GM18858 (cell line): ENCODE data around the gene BAIAP2.
"Not testable (repeated sequence)": the region's sequence is repeated elsewhere in the genome, so short reads cannot be mapped to it uniquely, and the experiment has no call there.

Source experiments
- ATAC-seq: cut with Tn5 transposase; IDR thresholded peaks from one replicate; pipeline ENCODE4 v1.9.1; 2021; ENCODE audit not compliant: unreplicated experiment

Gene BAIAP2

GRCh38 chr17:81135505-81136278 lies 100.7 kb downstream of the BAIAP2 start:
- no peak for ATAC-seq

GRCh38 chr17:81136366-81136765 lies 101.4 kb downstream of the BAIAP2 start:
- no peak for ATAC-seq

- no peak for ATAC-seq
Observed at GRCh38 chr17:81137248-81137647, 102.3 kb downstream of the BAIAP2 start.

- no peak for ATAC-seq
Observed at GRCh38 chr17:81138083-81138482, 103.1 kb downstream of the BAIAP2 start.

- ATAC-seq, result no peak
Observed at GRCh38 chr17:81138500-81138899, 103.5 kb downstream of the BAIAP2 start.

- no peak for ATAC-seq
Observed at GRCh38 chr17:81139428-81139827, 104.5 kb downstream of the BAIAP2 start.

- no peak for ATAC-seq
Observed at GRCh38 chr17:81140018-81140417, 105.1 kb downstream of the BAIAP2 start.

GRCh38 chr17:81140695-81141094 lies 105.7 kb downstream of the BAIAP2 start:
- no peak for ATAC-seq

- no peak for ATAC-seq
Observed at GRCh38 chr17:81142301-81143199, 107.6 kb downstream of the BAIAP2 start.

- no peak for ATAC-seq
Observed at GRCh38 chr17:81143200-81143527, 108.2 kb downstream of the BAIAP2 start.

GRCh38 chr17:81143717-81144422 lies 108.9 kb downstream of the BAIAP2 start:
- no peak for ATAC-seq

GRCh38 chr17:81144423-81144781 lies 109.5 kb downstream of the BAIAP2 start:
- ATAC-seq, result no peak

- not testable (repeated sequence) for ATAC-seq
Observed at GRCh38 chr17:81146208-81146607, 111.3 kb downstream of the BAIAP2 start.

GRCh38 chr17:81147701-81148100 lies 112.8 kb downstream of the BAIAP2 start:
- ATAC-seq, result no peak

GRCh38 chr17:81148571-81148970 lies 113.6 kb downstream of the BAIAP2 start:
- no peak for ATAC-seq

GRCh38 chr17:81148986-81149533 lies 114.1 kb downstream of the BAIAP2 start:
- no peak for ATAC-seq

GRCh38 chr17:81150377-81151077 lies 115.6 kb downstream of the BAIAP2 start:
- ATAC-seq, result no peak

GRCh38 chr17:81151278-81151677 lies 116.3 kb downstream of the BAIAP2 start:
- no peak for ATAC-seq

GRCh38 chr17:81152288-81152828 lies 117.4 kb downstream of the BAIAP2 start:
- ATAC-seq, result no peak

GRCh38 chr17:81153340-81153803 lies 118.4 kb downstream of the BAIAP2 start:
- no peak for ATAC-seq
